ENCODE results near the gene PRSS22.

- TF ChIP-seq POLR2A (IDR thresholded peaks at IDR 0.05; ENCODE audit: low read length) (no peak), GATA1 (IDR thresholded peaks at IDR 0.05; ENCODE audit: low read depth, low read length) (no peak)
These were observed 42.6 kb downstream of the PRSS22 start for GRCh38 chr16:2815299-2815771.
